Renal pelvis (tissue), 4 donors: ENCODE data around the gene ACVR1C. TPM values are rescaled to one million over a fixed set of nuclear protein-coding genes. Genes with fewer than 3 reads are reported as not detected.

Experiments
- DNase-seq: peaks from one replicate; pipeline ENCODE4 v3.0.0-alpha.2; 2013
- polyA plus RNA-seq, 3 donors: library from polyadenylated mRNA; unstranded; fragments of 120-200 nt; gene quantifications; one replicate each; pipeline ENCODE4 v1.2.1, GENCODE V29; 2013; ENCODE audit not compliant: insufficient read length in 3 of 3

ACVR1C gene
- polyA plus RNA-seq, 3 donors, result 0.20 to 0.43 (median 0.23) TPM

DNA sequence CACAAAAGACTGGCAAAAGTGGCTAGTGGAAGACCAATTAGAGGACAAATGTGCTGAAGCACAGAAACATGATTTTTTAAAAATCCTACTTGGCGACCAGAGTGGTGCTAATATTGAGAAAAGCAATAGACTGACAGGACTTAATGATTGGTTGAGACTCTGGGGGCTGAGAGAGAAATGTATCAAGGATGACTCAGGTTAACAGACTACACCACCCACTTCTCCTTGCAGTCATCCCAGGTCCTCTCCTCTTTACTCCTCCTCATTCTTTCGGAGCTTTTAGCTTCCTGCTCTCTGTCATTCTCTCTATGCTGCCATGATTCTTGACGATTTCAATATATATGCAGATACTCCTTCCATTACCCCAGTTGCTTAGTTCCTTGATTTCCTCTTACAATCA lies 130.2 kb downstream of the ACVR1C start:
- DNase-seq, result no peak

DNA sequence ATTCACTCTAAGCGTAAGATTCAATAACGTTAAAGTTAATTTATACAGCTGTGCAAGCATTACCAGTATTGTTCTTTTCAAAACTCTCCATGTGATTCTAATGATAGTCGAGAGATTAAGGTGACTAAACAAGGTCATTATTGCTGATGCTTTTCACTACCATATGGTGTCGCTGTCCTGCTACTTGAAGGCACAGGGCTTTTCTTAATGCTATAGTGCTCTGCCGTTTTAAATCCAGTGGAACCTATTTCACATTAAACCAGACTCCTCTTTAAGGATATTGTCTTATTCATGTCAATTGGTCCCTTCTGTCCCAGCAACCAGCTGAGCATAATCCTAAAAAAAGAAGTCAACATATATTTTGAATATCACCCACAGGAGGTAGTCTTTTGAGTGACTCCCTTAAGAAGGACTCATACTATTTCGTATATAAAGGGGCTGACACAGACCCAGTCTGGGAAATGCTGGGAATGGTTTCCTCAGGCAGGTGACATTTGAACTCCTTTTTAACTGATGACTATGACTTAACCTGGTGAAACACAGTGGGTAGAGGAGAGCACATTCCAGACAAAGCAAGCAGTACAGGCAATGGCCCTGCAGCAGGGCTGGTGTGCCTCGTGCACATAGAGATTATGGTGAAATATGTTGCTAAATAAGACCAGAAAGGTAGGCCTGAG lies 130.9 kb downstream of the ACVR1C start:
- no peak for DNase-seq

DNA sequence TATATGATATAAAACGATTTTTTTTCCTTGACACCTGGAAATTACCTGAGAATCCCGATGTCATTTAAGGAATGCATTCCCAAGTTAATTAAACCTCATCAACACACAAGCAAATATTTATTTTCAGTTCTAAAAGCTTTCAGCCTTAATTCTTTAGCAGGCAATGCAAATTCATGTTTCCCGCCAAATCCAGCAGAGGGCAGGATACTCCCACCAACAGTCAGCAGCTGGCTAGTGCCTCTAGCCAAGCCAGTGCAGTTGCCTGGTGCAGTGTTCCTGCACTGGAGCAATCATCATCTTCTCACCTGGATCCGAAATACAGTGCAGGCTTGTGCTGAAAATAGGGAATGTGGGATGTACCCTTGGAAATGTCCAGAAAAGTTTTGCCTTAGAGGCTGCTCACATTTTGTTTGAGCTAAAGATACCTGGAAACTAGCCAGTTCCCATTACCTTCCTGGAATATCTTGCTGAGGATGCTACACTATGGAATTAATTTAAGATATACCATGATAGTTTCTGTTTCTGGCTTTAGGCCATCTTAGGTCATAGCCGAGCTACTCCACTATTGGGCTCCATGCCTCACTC lies 136.4 kb downstream of the ACVR1C start:
- DNase-seq, result peak; percentile 52

DNA sequence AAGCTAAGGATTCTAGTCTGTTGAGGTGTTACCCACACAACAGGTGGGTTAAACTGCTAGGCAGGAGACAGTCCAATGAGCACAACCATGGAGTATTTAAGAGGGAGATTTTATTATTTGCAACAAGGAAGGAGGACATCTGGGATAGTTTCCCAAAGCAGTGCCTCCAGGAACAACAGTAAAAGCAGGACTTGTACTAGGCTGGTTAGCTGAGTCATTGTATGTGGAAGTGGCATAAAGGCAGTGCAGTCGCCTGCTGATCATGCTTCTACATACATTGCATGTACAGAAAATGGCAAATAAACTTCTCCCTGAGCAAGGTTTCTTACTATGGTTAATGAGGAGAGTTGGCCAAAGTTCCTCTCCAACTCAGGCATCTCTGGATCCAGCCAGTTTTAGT lies 138.7 kb downstream of the ACVR1C start:
- DNase-seq, result no peak

DNA sequence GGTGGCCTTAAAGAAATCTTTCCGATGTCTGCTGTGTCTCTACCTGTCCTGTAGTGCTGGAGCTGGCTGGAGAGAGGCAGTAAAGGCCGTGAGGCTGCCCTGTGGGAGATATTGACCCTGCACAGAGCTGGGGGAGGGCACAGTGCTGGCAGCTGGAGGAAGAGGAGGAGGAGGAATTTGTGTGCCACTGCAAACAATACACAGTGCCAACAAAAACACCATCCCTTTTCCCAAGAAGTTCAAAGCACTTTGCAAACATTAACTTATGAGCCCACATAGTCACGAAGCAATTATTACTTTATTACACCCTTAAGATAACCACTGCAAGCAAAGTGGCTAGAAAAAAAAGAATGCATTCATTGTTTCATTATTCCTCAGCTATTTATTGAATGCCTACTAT lies 139.8 kb downstream of the ACVR1C start:
- no peak for DNase-seq

DNA sequence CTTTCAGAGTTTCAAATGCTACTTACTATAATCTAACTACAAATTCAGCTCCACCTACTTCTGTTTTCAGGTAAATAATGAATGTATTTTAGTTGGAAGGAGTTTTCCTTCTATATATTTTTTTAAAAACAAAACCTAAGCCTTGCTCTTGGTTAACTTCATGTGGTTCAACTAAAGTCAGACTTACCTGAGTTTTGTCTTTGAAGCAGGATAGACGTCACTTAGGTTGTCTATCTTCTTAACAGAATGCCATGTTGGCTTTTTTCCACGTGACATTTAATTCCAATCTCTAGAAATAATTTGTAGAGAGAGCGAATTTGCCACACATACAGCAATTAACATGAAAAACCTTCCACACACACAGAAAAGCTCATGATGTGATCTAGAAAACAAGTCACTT lies 140.9 kb downstream of the ACVR1C start:
- DNase-seq, result no peak

DNA sequence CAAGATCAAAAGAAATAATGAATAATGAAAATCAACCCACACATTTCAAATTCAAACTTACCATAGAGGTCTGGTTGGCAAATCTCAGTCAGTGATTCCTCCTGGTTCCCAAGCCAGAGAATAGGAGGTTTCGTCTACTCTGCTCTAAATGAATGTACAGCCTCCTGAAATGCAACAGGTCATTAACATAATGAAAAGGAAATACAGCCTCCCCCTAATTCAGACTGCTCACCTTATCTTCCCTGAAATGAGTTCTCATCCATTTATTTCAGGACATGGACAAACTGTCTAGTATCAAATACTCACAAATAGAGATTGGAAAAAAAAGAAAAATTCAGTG lies 141.4 kb downstream of the ACVR1C start:
- no peak for DNase-seq

DNA sequence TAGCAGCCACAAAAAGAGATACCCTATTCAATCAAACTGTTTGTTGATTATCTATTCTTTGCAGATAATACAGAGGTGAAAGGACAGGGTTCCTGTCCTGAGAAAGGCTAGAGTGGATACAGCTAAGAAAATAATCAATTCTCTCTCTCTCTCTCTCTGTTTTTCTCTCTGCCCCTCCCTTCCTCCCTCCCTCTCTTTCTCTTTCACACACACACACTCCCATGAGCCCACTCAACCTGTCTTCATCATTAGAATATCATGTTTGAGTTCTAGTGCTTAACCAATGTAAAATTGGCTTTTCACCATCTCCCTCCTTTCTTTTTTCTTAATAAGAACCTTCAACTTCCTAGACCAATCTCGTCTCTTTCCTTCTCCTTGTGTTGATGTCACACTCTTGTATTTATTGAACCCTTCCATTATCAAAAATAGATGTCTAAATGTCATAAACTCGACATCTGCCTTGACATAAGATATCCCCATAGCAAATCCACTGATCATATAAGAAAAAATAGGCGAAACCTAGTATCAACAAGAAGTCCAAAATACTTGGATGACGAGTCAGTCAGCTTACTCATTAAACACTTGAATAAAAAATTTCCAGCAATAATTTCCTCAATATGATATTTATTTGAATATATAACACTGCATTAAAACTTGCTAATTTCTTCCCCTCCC lies 141.9 kb downstream of the ACVR1C start:
- DNase-seq, result no peak

DNA sequence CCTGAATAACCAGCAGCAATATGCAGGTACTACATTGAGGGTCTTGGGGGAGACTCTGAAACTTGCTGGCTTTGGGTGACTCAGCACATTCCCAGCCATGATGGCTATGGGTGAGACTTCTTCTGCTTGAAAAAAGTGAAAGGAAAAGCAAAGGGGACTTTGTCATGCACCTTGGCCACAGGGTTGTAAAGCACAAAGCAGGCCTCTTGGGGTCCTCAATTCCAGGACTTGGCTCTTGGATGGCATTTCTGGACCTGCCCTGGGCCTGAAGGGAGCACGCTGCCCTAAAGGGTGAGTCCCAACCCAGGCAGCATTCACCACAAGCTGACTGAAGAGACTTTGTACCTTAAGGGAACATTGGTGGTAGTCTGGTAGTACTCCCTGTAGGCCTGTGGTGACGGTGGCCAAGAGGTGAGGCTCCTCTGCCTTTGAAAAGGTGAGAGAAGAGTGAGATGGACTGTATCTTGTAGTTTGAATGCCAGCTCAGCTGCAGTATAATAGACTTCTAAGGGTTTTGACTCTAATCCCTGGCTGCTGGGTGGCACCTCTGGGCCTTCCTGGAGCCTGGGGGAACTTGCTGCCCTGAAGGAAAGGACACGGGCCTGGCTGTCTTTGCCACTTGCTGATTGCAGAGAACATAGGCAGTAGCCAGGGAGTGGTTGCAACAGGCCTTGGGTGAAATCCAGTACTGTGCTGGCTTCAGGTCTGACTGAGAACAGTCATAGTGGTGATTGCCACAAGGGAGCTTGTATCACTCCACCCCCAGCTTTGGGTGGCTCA lies 148.3 kb downstream of the ACVR1C start:
- DNase-seq, result no peak

DNA sequence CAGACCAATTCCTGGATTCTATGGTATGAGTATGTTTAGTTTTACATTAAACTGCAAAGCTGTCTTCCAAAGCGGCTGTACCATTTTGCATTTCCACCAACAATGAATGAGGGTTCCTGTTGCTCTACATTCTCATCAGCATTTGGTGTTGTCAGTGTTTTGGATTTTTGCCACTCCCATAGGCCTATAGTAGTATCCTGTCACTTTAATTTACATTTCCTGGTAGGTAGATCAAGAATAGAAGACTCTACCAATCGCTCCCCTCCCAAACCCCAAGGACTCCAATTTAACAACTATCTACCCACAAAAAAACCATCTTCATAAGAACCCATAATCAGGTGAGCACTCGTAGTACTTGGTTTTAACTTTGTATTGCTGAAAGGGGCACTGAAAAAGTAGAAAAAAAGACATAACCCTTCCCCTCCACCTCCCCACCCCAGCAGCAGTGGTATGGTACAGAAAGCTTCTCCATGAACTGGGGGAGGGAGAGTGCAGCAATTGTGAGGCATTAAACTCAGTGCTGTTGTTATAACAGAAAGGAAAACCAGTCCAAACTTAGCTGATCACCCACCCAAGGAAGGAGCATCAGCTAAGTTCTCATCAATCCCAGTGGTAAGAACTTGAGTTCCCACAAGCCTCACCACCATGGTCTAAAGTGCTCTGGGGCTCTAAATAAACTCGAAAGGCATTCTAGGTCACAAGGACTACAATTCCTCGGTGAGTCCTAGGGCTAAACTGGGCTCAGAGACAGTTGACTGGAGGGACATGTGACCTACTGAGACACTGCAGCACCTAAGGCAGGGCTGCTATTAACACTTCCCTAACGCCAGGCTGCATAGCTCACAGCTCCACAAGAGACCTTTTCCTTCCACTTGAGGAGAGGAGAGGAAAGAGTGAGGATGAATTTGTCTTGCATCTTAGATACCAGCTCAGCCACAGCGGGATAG lies 149.3 kb downstream of the ACVR1C start:
- DNase-seq, result no peak

DNA sequence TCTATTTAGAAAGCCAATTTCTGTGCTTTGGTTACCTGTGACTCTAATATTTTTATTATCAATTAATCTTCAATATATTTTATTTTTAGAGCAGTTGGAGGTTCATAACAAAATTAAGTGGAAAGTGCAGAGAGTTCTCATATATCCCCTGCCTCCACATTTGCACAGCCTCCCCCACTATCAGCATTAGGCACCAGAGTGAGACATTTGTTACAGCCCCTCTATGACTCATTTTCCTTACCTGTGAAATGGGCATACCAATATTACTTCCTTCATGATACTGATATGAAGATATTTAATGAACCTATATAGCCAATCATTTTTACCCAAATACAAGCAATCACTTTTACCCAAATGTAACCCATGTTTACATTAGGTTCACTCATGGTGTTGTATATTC lies 150.7 kb downstream of the ACVR1C start:
- DNase-seq, result no peak

DNA sequence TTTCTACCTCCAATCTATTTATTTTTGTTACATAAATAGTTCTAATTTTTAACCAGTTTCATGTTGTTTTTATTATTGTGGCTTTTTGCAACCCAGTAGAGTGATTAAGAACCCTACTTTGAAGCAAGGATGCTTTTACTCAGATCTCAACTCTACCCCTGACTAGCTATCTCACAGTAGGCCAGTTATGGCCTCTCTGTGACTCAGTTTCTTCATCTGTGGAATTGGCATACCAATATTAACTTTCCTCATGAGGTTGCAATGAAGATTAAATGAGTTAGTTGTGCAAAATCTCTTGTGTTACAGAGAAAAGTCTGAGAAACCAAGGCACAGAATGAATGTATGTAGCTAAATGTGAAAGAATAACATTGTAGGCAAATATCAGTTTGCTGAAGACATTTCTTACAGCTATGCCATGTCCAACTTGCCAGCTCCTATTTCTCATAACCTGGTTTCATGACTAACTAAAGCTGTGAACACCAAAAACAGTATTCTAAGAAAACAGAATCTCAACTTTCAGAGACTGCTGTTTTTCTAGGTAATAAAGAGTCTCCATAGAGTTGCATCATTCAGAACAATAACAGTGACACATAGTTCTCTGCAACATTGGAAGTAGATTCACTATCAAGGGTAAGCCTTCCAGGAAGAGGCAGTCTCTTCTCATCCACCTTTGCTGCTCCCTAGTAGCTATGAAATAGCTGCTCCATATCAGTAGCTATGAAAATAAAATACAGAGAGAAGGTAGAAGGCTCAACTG lies 151.5 kb downstream of the ACVR1C start:
- no peak for DNase-seq

Other genes starting within 250 kb of the ACVR1C start
- gene CYTIP, start 184.8 kb downstream of the ACVR1C start, polyA plus RNA-seq, result 1 to 10 TPM; 1.2 to 1.7 (median 1.6) TPM
- gene ACVR1, start 247.5 kb upstream of the ACVR1C start, polyA plus RNA-seq, result 10 to 100 TPM; 21.8 to 27.5 (median 25.8) TPM